IMR-90 (cell line): ENCODE measurements around the gene CRYM. TPM values are rescaled to one million over a fixed set of nuclear protein-coding genes. Genes with fewer than 3 reads are reported as not detected.

Source experiments
- ATAC-seq: fragments of 200-7000 bp; cut with Tn5 transposase; 2 replicates; pipeline ENCODE4 v1.9.1; 2020; ENCODE audit warnings: low read depth, mild to moderate bottlenecking, moderate library complexity
- BruUV-seq: library from RNA; stranded (reverse); fragments of 400-500 nt; replicated peaks from 2 replicates; lab custom pipeline; 2021; lab: Mats Ljungman, UMichigan
- CTCF ChIA-PET: fragments of 300-600 bp; formaldehyde crosslinking; extraction: SDS; loops from one replicate; lab custom pipeline; 2021; ENCODE audit warnings: antibody characterized with exemption; lab: Yijun Ruan, JAX
- POLR2A ChIA-PET: fragments of 300-600 bp; sonication (Branson Sonifier 250); formaldehyde crosslinking; loops from one replicate; lab custom pipeline; 2022; ENCODE audit warnings: antibody characterized with exemption; ENCODE audit not compliant: unreplicated experiment; lab: Charles Lee
- DNase-seq: peaks from one replicate; pipeline ENCODE4 v3.0.0; 2013
- H2AFZ ChIP-seq: replicated peaks from 2 replicates; pipeline ENCODE3; 2013; ENCODE audit warnings: low read length, mild to moderate bottlenecking; ENCODE audit not compliant: poor library complexity
- H2AK5ac ChIP-seq: 2 replicates; pipeline ENCODE4 v1.6.1; 2013; ENCODE audit warnings: low read depth, low read length, inconsistent platforms
- H2AK9ac ChIP-seq: replicated peaks from 2 replicates; pipeline ENCODE3; 2013; ENCODE audit warnings: mild to moderate bottlenecking, low read depth, low read length, moderate library complexity; ENCODE audit not compliant: poor library complexity
- H2BK120ac ChIP-seq: 2 replicates; pipeline ENCODE4 v1.6.1; 2013; ENCODE audit warnings: low read depth, low read length, inconsistent platforms
- H2BK15ac ChIP-seq: 3 replicates; pipeline ENCODE4 v1.6.1; 2013; ENCODE audit warnings: low read depth, low read length, inconsistent platforms
- H2BK20ac ChIP-seq: 2 replicates; pipeline ENCODE4 v1.6.1; 2013; ENCODE audit warnings: low read depth, mild to moderate bottlenecking, inconsistent platforms, low read length, moderate library complexity
- H2BK5ac ChIP-seq: 2 replicates; pipeline ENCODE4 v1.6.1; 2013; ENCODE audit warnings: mild to moderate bottlenecking, low read depth, low read length, inconsistent platforms; ENCODE audit not compliant: poor library complexity, severe bottlenecking
- H3K14ac ChIP-seq: replicated peaks from 2 replicates; pipeline ENCODE4 v1.6.1; 2013; ENCODE audit warnings: low read depth, low read length, inconsistent platforms
- H3K18ac ChIP-seq: 2 replicates; pipeline ENCODE4 v1.6.1; 2013; ENCODE audit warnings: low read depth, low read length, control low read depth
- H3K23ac ChIP-seq: 2 replicates; pipeline ENCODE4 v1.6.1; 2013; ENCODE audit warnings: low read depth, low read length, inconsistent platforms
- H3K27ac ChIP-seq: 2 replicates; pipeline ENCODE4 v1.5.1; 2013; ENCODE audit warnings: mild to moderate bottlenecking, control low read depth, low read length; ENCODE audit not compliant: insufficient read depth
- H3K27me3 ChIP-seq: 2 replicates; pipeline ENCODE4 v1.6.1; 2013; ENCODE audit warnings: low read length; ENCODE audit not compliant: control insufficient read depth, insufficient read depth
- H3K36me3 ChIP-seq: 2 replicates; pipeline ENCODE4 v1.6.1; 2013; ENCODE audit warnings: low read length, mixed read lengths; ENCODE audit not compliant: control insufficient read depth, insufficient read depth
- H3K4ac ChIP-seq: 2 replicates; pipeline ENCODE4 v1.6.1; 2013; ENCODE audit warnings: low read depth, low read length, inconsistent platforms
- H3K4me1 ChIP-seq: 2 replicates; pipeline ENCODE4 v1.6.1; 2013; ENCODE audit warnings: low read length, mixed read lengths; ENCODE audit not compliant: control insufficient read depth, insufficient read depth
- H3K4me2 ChIP-seq: 2 replicates; pipeline ENCODE4 v1.6.1; 2013; ENCODE audit warnings: low read depth, mild to moderate bottlenecking, control low read depth, low read length, moderate library complexity
- H3K4me3 ChIP-seq: 2 replicates; pipeline ENCODE4 v1.5.1; 2013; ENCODE audit warnings: low read depth, mild to moderate bottlenecking, control low read depth, low read length, moderate library complexity; ENCODE audit not compliant: insufficient read depth
- H3K56ac ChIP-seq: 2 replicates; pipeline ENCODE4 v1.6.1; 2013; ENCODE audit warnings: low read length, inconsistent platforms; ENCODE audit not compliant: insufficient read depth; ENCODE audit errors: extremely low read depth
- H3K79me1 ChIP-seq, 2 experiments: 2 replicates each; pipeline ENCODE4 v1.6.1; 2013; ENCODE audit warnings: low read length in 2 of 2, inconsistent platforms in 1 of 2, low read depth in 1 of 2
- H3K9ac ChIP-seq: 2 replicates; pipeline ENCODE4 v1.6.1; 2013; ENCODE audit warnings: low read depth, low read length, control low read depth
- H3K9me1 ChIP-seq: 2 replicates; pipeline ENCODE4 v1.6.1; 2013; ENCODE audit warnings: low read length, inconsistent platforms; ENCODE audit not compliant: insufficient read depth
- H3K9me3 ChIP-seq: 2 replicates; pipeline ENCODE4 v1.6.1; 2013; ENCODE audit warnings: low read length; ENCODE audit not compliant: control insufficient read depth, insufficient read depth
- H4K20me1 ChIP-seq: 2 replicates; pipeline ENCODE4 v1.6.1; 2013; ENCODE audit warnings: low read length, inconsistent platforms; ENCODE audit not compliant: insufficient read depth
- H4K5ac ChIP-seq: 2 replicates; pipeline ENCODE4 v1.6.1; 2013; ENCODE audit warnings: mild to moderate bottlenecking, low read depth, low read length, control low read depth
- H4K8ac ChIP-seq, 2 experiments: 2 replicates each; pipeline ENCODE4 v1.6.1; 2013; ENCODE audit warnings: low read depth in 2 of 2, low read length in 2 of 2, control low read depth in 1 of 2, inconsistent platforms in 1 of 2
- H4K91ac ChIP-seq: 2 replicates; pipeline ENCODE4 v1.6.1; 2013; ENCODE audit warnings: low read depth, low read length, inconsistent platforms; ENCODE audit not compliant: insufficient read depth
- BHLHE40 ChIP-seq: fragments of 150-350 bp; IDR thresholded peaks from 2 replicates; pipeline ENCODE4 v1.6.1; 2016; ENCODE audit warnings: mild to moderate bottlenecking, low read depth, low read length
- CEBPB ChIP-seq: IDR thresholded peaks from 2 replicates; pipeline ENCODE4 v1.6.1; 2012; ENCODE audit warnings: low read depth, low read length, improper control_type of control experiment
- CHD1 ChIP-seq: IDR thresholded peaks from 2 replicates; pipeline ENCODE4 v1.6.1; 2012; ENCODE audit warnings: low read depth, low read length, improper control_type of control experiment
- FOS ChIP-seq: fragments of 150-350 bp; IDR thresholded peaks from 2 replicates; pipeline ENCODE4 v1.6.1; 2016; ENCODE audit warnings: low read depth, low read length
- MAFK ChIP-seq: IDR thresholded peaks from 2 replicates; pipeline ENCODE4 v1.6.1; 2012; ENCODE audit warnings: low read depth, low read length, improper control_type of control experiment
- MAZ ChIP-seq: IDR thresholded peaks from 2 replicates; pipeline ENCODE4 v1.6.1; 2012; ENCODE audit warnings: low read depth, mild to moderate bottlenecking, low read length, improper control_type of control experiment, moderate library complexity, borderline replicate concordance
- MXI1 ChIP-seq: IDR thresholded peaks from 2 replicates; pipeline ENCODE4 v1.6.1; 2012; ENCODE audit warnings: low read depth, mild to moderate bottlenecking, low read length, moderate library complexity, borderline replicate concordance
- NFE2L2 ChIP-seq: fragments of 150-350 bp; IDR thresholded peaks from 2 replicates; pipeline ENCODE4 v1.6.1; 2016; ENCODE audit warnings: low read depth, mild to moderate bottlenecking, low read length
- POLR2A ChIP-seq: IDR thresholded peaks from 2 replicates; pipeline ENCODE4 v1.6.1; 2012; ENCODE audit warnings: mild to moderate bottlenecking, low read depth, low read length
- RAD21 ChIP-seq: IDR thresholded peaks from 2 replicates; pipeline ENCODE4 v1.6.1; 2012; ENCODE audit warnings: low read length, improper control_type of control experiment
- RCOR1 ChIP-seq: IDR thresholded peaks from 2 replicates; pipeline ENCODE4 v1.6.1; 2012; ENCODE audit warnings: mild to moderate bottlenecking, low read length, improper control_type of control experiment; ENCODE audit not compliant: insufficient replicate concordance
- RFX5 ChIP-seq: IDR thresholded peaks from 2 replicates; pipeline ENCODE4 v1.8.0; 2012; ENCODE audit warnings: low read depth, mild to moderate bottlenecking, low read length, moderate library complexity
- SMC3 ChIP-seq: fragments of 150-350 bp; IDR thresholded peaks from 2 replicates; pipeline ENCODE4 v1.6.1; 2016; ENCODE audit warnings: low read depth, mild to moderate bottlenecking, antibody characterized with exemption, low read length, moderate library complexity
- WGBS, 2 experiments: methylation state at CpG; one replicate each; pipeline versions ENCODE4 v1.1.5 to v1.1.7; 2013; ENCODE audit warnings: missing lambda C conversion rate in 2 of 2; ENCODE audit not compliant: insufficient read length in 1 of 2; ENCODE audit errors: extremely low coverage in 2 of 2; 5-methylcytosine and 5-hydroxymethylcytosine counted together
- dilution Hi-C: fragments of 300-500 bp; cut with HindIII; formaldehyde crosslinking; loops from one replicate; pipeline ENCODE4 v1.14.3; 2018; ENCODE audit warnings: low sequenced_read_pairs; ENCODE audit not compliant: unreplicated experiment
- in situ Hi-C: fragments of 300-500 bp; cut with MboI; formaldehyde crosslinking; loops from 3 replicates; pipeline ENCODE4 v1.14.3; 2019; ENCODE audit warnings: low sequenced_read_pairs, inconsistent platforms, mixed read lengths
- intact Hi-C: fragments of 100-400 bp; cut with micrococcal nuclease; formaldehyde crosslinking; loops from 2 replicates; pipeline ENCODE4 v1.10.0; 2022
- polyA plus RNA-seq, 3 experiments: library from polyadenylated mRNA; depleted of rRNA; stranded (reverse); fragments of >200 nt; gene quantifications; 2 replicates each; pipeline ENCODE4 v1.2.3, GENCODE V29; 2012; ENCODE audit warnings: low replicate concordance in 1 of 3
- total RNA-seq: library from RNA; depleted of rRNA; stranded (reverse); fragments of >200 nt; gene quantifications from 2 replicates; pipeline ENCODE4 v1.2.3, GENCODE V29; 2012
- TF ChIP-seq, protein P1 (sequence below): conservative IDR thresholded peaks from 2 replicates; pipeline ENCODE4 v1.5.1; 2012; ENCODE audit warnings: mild to moderate bottlenecking, low read depth, low read length, improper control_type of control experiment
- TF ChIP-seq, protein P2 (sequence below): fragments of 150-350 bp; IDR thresholded peaks from 2 replicates; pipeline ENCODE4 v1.6.1; 2017; ENCODE audit warnings: mild to moderate bottlenecking, antibody characterized with exemption, low read length, low read depth
- TF ChIP-seq, protein P3 (sequence below): fragments of 150-350 bp; IDR thresholded peaks from 2 replicates; pipeline ENCODE4 v1.6.1; 2016; ENCODE audit warnings: low read depth, mild to moderate bottlenecking, low read length, moderate library complexity, borderline replicate concordance

Gene CRYM
- total and polyA plus RNA-seq, 2 of the 4 experiments (the other 2 are of a cell fraction), result not detected

DNA sequence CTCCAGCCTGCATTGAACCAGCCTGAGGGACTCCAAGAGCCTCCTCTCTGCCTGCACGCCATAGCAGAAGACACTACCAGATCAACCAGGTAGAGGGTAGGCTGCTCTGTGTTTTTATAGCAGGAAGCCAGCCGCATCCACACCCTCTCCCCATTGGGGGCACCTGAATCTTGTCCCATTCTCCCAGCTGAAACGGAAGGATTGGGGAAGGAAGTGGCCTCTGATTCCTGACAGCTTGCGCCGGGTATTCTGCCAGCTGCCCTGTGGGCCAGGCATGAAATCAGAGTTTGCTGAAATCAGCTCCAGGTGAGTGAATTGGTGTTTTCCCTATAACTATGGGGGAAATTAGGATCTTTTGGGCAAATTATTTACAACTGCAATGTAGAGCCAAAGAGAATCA lies 66.6 kb downstream of the CRYM start, which contains the start of gene ZP2:
Gene ZP2 (minus strand): TSS at position 89 of the 400 bp plus-strand sequence. CDS start 27 bp downstream, at position 62.
- H3K4me3 ChIP-seq, result no peak within 1 kb of the TSS
- no peak within 1 kb of the TSS for H3K4ac ChIP-seq
- intact Hi-C loops, result no loop called here
- ChIA-PET POLR2A (no interaction called here), CTCF (no interaction called here)
- no peak within 1 kb of the TSS for H3K18ac ChIP-seq
- no peak within 1 kb of the TSS for H4K5ac ChIP-seq
- no peak within 1 kb of the TSS for H2BK20ac ChIP-seq
- no peak within 1 kb of the TSS for H2BK5ac ChIP-seq
- no peak within 1 kb of the TSS for H2BK120ac ChIP-seq
- H3K27me3 ChIP-seq, result peaks cover 22% of the 10 kb centered on the region
- no peaks in the 10 kb centered on the region for H3K4me1 ChIP-seq
- no peak within 1 kb of the TSS for H3K4me2 ChIP-seq
- dilution Hi-C loops, result no loop called here
- ATAC-seq, result no peak
- no peak within 1 kb of the TSS for H3K23ac ChIP-seq
- H3K79me1 ChIP-seq, result no peaks in the 10 kb centered on the region
- H2AK5ac ChIP-seq, result no peak within 1 kb of the TSS
- H4K20me1 ChIP-seq, result no peaks in the 10 kb centered on the region
- peak within 1 kb of the TSS; percentile 25 for H2AK9ac ChIP-seq
- WGBS, 2 experiments, result no CpG with 5 or more reads among the region's 5 CpGs
- no peak within 1 kb of the TSS for H3K27ac ChIP-seq
- H3K14ac ChIP-seq, result no peak within 1 kb of the TSS
- no peaks in the 10 kb centered on the region for H3K9me3 ChIP-seq
- H3K9me1 ChIP-seq, result no peaks in the 10 kb centered on the region
- no peak for DNase-seq
- no TSS peak for BruUV-seq
- in situ Hi-C loops, result no loop called here
- no peak within 1 kb of the TSS for H4K8ac ChIP-seq
- no peaks in the 10 kb centered on the region for H3K36me3 ChIP-seq
- no peak within 1 kb of the TSS for H2BK15ac ChIP-seq
- TF ChIP-seq RCOR1, result no peak
- TF ChIP-seq, protein P1, sequence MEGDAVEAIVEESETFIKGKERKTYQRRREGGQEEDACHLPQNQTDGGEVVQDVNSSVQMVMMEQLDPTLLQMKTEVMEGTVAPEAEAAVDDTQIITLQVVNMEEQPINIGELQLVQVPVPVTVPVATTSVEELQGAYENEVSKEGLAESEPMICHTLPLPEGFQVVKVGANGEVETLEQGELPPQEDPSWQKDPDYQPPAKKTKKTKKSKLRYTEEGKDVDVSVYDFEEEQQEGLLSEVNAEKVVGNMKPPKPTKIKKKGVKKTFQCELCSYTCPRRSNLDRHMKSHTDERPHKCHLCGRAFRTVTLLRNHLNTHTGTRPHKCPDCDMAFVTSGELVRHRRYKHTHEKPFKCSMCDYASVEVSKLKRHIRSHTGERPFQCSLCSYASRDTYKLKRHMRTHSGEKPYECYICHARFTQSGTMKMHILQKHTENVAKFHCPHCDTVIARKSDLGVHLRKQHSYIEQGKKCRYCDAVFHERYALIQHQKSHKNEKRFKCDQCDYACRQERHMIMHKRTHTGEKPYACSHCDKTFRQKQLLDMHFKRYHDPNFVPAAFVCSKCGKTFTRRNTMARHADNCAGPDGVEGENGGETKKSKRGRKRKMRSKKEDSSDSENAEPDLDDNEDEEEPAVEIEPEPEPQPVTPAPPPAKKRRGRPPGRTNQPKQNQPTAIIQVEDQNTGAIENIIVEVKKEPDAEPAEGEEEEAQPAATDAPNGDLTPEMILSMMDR, result no peak
- no peak for TF ChIP-seq POLR2A
- no peak for TF ChIP-seq RFX5
- TF ChIP-seq, protein P2, sequence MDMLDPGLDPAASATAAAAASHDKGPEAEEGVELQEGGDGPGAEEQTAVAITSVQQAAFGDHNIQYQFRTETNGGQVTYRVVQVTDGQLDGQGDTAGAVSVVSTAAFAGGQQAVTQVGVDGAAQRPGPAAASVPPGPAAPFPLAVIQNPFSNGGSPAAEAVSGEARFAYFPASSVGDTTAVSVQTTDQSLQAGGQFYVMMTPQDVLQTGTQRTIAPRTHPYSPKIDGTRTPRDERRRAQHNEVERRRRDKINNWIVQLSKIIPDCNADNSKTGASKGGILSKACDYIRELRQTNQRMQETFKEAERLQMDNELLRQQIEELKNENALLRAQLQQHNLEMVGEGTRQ, result no peak
- TF ChIP-seq MAZ, result no peak
- no peak for TF ChIP-seq FOS
- TF ChIP-seq NFE2L2, result no peak
- TF ChIP-seq, protein P3, sequence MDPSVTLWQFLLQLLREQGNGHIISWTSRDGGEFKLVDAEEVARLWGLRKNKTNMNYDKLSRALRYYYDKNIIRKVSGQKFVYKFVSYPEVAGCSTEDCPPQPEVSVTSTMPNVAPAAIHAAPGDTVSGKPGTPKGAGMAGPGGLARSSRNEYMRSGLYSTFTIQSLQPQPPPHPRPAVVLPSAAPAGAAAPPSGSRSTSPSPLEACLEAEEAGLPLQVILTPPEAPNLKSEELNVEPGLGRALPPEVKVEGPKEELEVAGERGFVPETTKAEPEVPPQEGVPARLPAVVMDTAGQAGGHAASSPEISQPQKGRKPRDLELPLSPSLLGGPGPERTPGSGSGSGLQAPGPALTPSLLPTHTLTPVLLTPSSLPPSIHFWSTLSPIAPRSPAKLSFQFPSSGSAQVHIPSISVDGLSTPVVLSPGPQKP, result no peak
- TF ChIP-seq MAFK, result no peak
- TF ChIP-seq BHLHE40, result no peak
- no peak for TF ChIP-seq MXI1
- no peak for TF ChIP-seq SMC3
- no peak for TF ChIP-seq CEBPB
- no peak for TF ChIP-seq RAD21
- TF ChIP-seq CHD1, result no peak
- no peak within 1 kb of the TSS for H4K91ac ChIP-seq
- no peak within 1 kb of the TSS for H2AFZ ChIP-seq
- no peak within 1 kb of the TSS for H3K56ac ChIP-seq
- no peak within 1 kb of the TSS for H3K9ac ChIP-seq
